ENCODE results near the gene CUTA.

GRCh38 chr6:33430991-33431879 is 13.3 kb upstream of the CUTA start:
- TF ChIP-seq POLR2A (IDR thresholded peaks at IDR 0.05; ENCODE audit: low read length) (no peak), GATA1 (IDR thresholded peaks at IDR 0.05; ENCODE audit: low read depth, low read length) (no peak)

Data from erythroblast (primary cell).